ENCODE measurements around the gene ZNF254. TPM values are rescaled to one million over a fixed set of nuclear protein-coding genes. Genes with fewer than 3 reads are reported as not detected.

ZNF254 gene
- total RNA-seq, 2 experiments from 2014 or later: 13.4 to 14.0 TPM

GRCh38 chr19:24065865-24066604, 21.0 kb upstream of the ZNF254 start:
- Mint-ChIP-seq H3K27me3 (no peaks in the 10 kb centered on the region), H3K27ac (no peak overlapping the region), H3K4me1 (ENCODE audit: low read depth) (no peaks in the 10 kb centered on the region), H3K36me3 (ENCODE audit: low read depth) (peaks cover 67% of the 10 kb centered on the region), H3K4me3 (no peak overlapping the region), H3K9me3 (no peaks in the 10 kb centered on the region)
- Histone ChIP-seq H3K4me3 (ENCODE audit: low read length) (no peak overlapping the region), H3K4me1 (ENCODE audit: insufficient read depth, low read length) (no peaks in the 10 kb centered on the region), H3K9me3 (ENCODE audit: control insufficient read depth in 1 of 2, insufficient read depth in 1 of 2, low read length in 2 of 2) (no peaks in the 10 kb centered on the region), H3K27ac (ENCODE audit: low read depth in 1 of 2, low read length in 2 of 2) (no peak overlapping the region), H3K27me3 (ENCODE audit: control insufficient read depth in 1 of 2, insufficient read depth in 2 of 2, low read length in 2 of 2) (no peaks in the 10 kb centered on the region), H3K36me3 (ENCODE audit: insufficient read depth, low read length) (peaks cover 22% of the 10 kb centered on the region)
- ChIA-PET CTCF (no interaction called here), POLR2A (no interaction called here)
- TF ChIP-seq CTCF (IDR thresholded peaks at IDR 0.05): no peak
- DNase-seq (no peak), ATAC-seq (ENCODE audit: poor library complexity) (no peak)
- intact Hi-C loops (cut with DNase I, micrococcal nuclease): no loop called here

- H3K27me3 ChIP-seq (ENCODE audit: control insufficient read depth in 1 of 2, insufficient read depth in 2 of 2, low read length in 2 of 2): no peaks in the 10 kb centered on the region
- intact Hi-C loops (cut with DNase I, micrococcal nuclease): no loop called here
- H3K36me3 ChIP-seq (ENCODE audit: insufficient read depth, low read length): peaks cover 46% of the 10 kb centered on the region
- no peak for TF ChIP-seq CTCF (IDR thresholded peaks at IDR 0.05)
- no peaks in the 10 kb centered on the region for H3K27me3 Mint-ChIP-seq
- H3K27ac ChIP-seq (ENCODE audit: low read depth in 1 of 2, low read length in 2 of 2): no peak overlapping the region
- H3K4me3 ChIP-seq (ENCODE audit: low read length): no peak overlapping the region
- DNase-seq (no peak), ATAC-seq (ENCODE audit: poor library complexity) (no peak)
- ChIA-PET POLR2A (no interaction called here), CTCF (no interaction called here)
- H3K9me3 ChIP-seq (ENCODE audit: control insufficient read depth in 1 of 2, insufficient read depth in 1 of 2, low read length in 2 of 2): no peaks in the 10 kb centered on the region
- no peak overlapping the region for H3K27ac Mint-ChIP-seq
- no peaks in the 10 kb centered on the region for H3K9me3 Mint-ChIP-seq
- no peak overlapping the region for H3K4me3 Mint-ChIP-seq
- H3K4me1 Mint-ChIP-seq (ENCODE audit: low read depth): no peaks in the 10 kb centered on the region
- H3K4me1 ChIP-seq (ENCODE audit: insufficient read depth, low read length): no peaks in the 10 kb centered on the region
- H3K36me3 Mint-ChIP-seq (ENCODE audit: low read depth): peaks cover 80% of the 10 kb centered on the region
Measured at GRCh38 chr19:24069905-24070657, 16.9 kb upstream of the ZNF254 start.

GRCh38 chr19:24071078-24071477, 15.9 kb upstream of the ZNF254 start:
- H3K36me3 ChIP-seq (ENCODE audit: insufficient read depth, low read length): peaks cover 41% of the 10 kb centered on the region
- Mint-ChIP-seq H3K4me3 (no peak overlapping the region), H3K36me3 (ENCODE audit: low read depth) (peaks cover 80% of the 10 kb centered on the region), H3K4me1 (ENCODE audit: low read depth) (no peaks in the 10 kb centered on the region), H3K27me3 (no peaks in the 10 kb centered on the region), H3K27ac (no peak overlapping the region), H3K9me3 (peaks cover 4% of the 10 kb centered on the region)
- no peaks in the 10 kb centered on the region for H3K9me3 ChIP-seq (ENCODE audit: control insufficient read depth in 1 of 2, insufficient read depth in 1 of 2, low read length in 2 of 2)
- no peak for DNase-seq
- H3K27ac ChIP-seq (ENCODE audit: low read depth in 1 of 2, low read length in 2 of 2): no peak overlapping the region
- no peak for ATAC-seq (ENCODE audit: poor library complexity)
- H3K4me1 ChIP-seq (ENCODE audit: insufficient read depth, low read length): no peaks in the 10 kb centered on the region
- ChIA-PET POLR2A (no interaction called here), CTCF (no interaction called here)
- no peak for TF ChIP-seq CTCF (IDR thresholded peaks at IDR 0.05)
- H3K4me3 ChIP-seq (ENCODE audit: low read length): no peak overlapping the region
- intact Hi-C loops (cut with DNase I, micrococcal nuclease): no loop called here
- H3K27me3 ChIP-seq (ENCODE audit: control insufficient read depth in 1 of 2, insufficient read depth in 2 of 2, low read length in 2 of 2): no peaks in the 10 kb centered on the region
